Measurements from ENCODE around the gene TMEM63B.
"Not testable (repeated sequence)": the region's sequence is repeated elsewhere in the genome, so short reads cannot be mapped to it uniquely, and the experiment has no call there.

Gene TMEM63B

DNA sequence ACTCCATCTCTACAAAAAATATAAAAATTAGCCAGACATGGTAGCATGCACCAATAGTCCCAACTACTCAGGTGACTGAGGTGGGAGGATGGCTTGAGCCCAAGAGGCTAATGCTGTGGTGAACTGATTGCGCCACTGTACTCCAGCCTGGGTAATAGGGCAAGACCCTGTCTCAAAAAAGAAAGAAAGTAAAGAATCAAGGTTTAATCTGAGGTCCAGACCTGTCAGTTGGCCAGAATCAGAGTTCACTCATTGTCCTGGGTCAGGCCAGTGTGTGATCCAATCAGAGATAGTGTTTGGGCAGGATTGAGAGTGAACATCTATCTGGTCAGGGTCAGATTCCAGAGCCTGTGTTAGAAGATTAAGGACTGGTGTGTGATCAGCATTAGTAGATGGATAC is 15.5 kb downstream of the TMEM63B start:
- no peak for DNase-seq (ENCODE audit: low read depth in 2 of 2, low spot score in 1 of 2)

DNA sequence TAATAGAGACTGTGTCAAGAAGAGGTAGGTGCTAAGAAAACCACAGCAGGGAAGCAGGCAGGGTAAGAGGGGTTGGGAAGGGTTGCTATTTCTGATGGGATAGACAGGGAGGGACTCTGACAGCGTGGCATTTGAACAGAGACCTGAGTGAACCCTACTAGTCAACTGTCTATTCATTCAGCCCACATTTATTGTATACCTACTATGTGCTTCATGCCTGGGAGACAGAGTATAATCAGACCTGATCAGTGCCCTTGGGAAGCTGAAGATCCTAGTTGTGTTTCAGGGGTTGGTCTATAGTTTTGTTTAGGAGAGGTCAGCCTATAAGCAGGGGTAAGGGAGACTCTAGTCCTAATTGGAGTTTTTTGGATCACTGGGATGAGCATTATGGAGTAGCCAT is 16.4 kb downstream of the TMEM63B start:
- no peak for DNase-seq (ENCODE audit: low read depth in 2 of 2, low spot score in 1 of 2)

DNA sequence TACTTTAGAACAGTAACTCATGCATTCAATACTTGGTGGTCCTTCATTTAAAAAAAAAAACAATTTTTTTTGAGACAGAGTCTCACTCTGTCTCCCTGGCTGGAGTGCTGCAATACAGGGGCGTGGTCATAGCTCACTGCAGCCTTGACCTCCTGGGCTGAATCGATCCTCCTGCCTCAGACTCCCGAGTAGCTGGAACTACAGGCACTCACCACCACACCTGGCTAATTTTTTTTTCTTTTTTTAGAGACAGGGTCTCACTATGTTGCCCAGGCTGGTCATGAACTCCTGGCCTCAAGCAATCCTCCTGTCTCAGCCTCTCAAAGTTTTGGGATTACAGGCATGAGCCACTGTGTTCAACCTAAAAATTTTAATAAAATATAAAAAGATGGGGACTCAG is 17.2 kb downstream of the TMEM63B start:
- not testable (repeated sequence) for DNase-seq (ENCODE audit: low read depth in 2 of 2, low spot score in 1 of 2)

DNA sequence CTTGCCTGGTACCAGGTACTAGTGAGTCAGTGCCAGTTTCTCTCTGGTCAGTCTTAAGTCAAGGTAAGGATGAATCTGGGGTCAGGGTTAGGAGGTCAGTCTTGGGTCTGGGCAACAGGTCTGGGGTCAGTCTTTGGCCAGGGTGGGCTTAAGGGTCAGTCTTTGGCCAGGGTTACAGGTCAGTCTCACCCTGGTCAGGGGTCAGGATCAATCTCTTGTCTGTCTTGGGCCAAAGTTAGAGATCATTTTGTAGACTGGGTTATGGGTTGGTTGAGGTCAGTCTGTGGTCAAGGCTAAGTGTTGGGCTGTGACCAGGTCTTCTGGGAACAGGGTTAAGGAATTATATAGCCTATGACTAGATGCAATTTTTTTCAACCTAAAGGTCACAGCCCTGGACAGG is 18.5 kb downstream of the TMEM63B start:
- DNase-seq (ENCODE audit: low read depth in 2 of 2, low spot score in 1 of 2): no peak

DNA sequence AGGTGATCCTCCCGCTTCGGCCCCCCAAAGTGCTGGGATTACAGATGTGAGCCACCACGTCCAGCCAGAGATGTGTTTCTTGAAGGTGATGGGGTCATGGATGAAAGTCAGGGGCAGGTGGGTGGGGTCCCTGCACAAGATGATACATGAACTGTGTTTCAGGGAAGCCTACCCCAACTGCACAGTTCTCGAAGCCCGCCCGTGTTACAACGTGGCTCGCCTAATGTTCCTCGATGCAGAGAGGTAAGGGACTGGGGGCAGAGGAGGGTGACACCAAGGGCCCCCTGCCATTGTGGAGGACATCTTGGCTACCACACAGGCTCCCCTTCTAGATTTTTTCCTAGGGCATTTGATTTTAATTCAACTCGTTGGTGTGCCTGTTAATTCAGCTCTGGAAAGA is 19.3 kb downstream of the TMEM63B start:
- no peak for DNase-seq (ENCODE audit: low read depth in 2 of 2, low spot score in 1 of 2)

DNA sequence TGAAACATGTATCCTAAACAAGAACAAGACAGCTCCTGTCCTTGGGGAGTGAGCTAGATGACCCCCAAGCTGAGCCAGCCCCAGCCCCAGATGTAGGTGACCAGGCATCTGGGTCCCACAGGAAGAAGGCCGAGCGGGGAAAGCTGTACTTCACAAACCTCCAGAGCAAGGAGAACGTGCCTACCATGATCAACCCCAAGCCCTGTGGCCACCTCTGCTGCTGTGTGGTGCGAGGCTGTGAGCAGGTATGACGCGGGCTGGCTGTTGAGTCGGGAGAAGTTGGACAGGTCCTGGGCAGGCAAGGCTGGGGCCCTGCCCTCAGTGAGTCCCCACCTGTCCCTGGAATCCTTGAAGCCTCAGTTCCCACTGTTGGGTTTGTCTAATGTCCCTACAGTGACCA is 19.9 kb downstream of the TMEM63B start:
- DNase-seq (ENCODE audit: low read depth in 2 of 2, low spot score in 1 of 2): no peak

DNA sequence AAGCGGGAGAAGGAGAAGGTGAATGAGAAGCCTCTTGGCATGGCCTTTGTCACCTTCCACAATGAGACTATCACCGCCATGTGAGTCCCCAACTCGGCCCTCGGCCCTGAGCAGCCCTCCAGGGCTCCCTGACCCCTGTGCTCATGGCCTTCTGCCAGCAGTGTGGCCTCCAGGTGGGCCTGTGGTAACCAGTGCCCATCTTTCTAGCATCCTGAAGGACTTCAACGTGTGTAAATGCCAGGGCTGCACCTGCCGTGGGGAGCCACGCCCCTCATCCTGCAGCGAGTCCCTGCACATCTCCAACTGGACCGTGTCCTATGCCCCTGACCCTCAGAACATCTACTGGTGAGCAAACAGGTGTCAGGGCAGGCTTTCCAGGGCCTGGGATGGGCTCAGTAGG is 21.0 kb downstream of the TMEM63B start:
- DNase-seq (ENCODE audit: low read depth in 2 of 2, low spot score in 1 of 2): no peak

DNA sequence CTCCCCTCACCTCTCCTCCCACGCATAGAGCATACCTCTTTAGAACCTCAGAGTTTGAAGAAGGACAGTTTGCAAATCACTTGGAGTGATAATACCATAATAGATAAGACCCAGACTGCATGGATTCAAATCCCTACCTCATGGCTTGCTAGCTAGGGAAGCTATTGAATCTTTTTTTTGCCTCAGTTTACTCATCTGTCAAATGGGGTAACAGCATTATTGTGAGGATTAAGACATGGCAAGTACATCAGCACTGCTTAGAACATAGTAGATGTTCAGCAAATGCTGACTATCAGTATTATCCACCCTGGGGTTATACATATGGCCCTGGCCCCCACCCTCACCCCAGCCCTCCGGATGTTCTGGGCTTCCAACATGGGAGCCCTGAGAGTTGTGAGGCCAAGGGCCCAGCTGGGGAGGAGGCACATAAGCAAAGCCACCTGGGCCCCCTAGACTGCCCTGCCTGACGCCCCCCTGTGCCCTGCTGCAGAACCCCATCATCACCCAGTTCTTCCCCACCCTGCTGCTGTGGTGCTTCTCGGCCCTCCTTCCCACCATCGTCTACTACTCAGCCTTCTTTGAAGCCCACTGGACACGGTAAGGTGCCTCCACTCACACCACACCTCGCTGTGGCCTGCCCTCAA is 22.1 kb downstream of the TMEM63B start:
- DNase-seq (ENCODE audit: low read depth in 2 of 2, low spot score in 1 of 2): no peak

DNA sequence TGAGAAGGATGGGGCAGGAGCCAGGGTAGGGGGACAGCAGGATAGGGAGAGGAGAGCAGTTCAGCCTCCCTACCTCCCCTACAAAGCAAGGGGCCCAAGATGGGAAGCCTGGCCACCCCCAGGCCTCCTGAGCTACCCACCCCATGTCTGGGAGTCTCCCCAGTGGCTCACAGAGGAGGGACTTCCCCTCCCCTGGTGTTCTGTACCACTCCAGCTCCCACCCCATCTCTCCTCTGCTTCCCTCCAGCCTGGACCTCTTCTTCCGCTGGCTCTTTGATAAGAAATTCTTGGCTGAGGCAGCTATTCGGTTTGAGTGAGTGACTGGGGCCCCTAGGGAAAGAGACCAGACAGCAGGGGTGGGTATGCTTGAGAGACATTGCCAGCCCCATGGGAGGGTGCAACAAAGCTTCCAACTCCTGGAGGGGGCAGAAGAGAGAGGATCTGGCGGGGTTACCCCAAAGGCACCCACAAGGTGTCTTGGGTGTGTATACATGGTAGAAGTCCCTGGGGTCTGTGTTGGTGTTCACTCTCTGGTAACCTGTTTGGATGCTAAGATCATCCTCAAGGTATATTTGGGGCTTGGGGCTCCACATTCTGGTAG is 23.1 kb downstream of the TMEM63B start:
- no peak for DNase-seq (ENCODE audit: low read depth in 2 of 2, low spot score in 1 of 2)

DNA sequence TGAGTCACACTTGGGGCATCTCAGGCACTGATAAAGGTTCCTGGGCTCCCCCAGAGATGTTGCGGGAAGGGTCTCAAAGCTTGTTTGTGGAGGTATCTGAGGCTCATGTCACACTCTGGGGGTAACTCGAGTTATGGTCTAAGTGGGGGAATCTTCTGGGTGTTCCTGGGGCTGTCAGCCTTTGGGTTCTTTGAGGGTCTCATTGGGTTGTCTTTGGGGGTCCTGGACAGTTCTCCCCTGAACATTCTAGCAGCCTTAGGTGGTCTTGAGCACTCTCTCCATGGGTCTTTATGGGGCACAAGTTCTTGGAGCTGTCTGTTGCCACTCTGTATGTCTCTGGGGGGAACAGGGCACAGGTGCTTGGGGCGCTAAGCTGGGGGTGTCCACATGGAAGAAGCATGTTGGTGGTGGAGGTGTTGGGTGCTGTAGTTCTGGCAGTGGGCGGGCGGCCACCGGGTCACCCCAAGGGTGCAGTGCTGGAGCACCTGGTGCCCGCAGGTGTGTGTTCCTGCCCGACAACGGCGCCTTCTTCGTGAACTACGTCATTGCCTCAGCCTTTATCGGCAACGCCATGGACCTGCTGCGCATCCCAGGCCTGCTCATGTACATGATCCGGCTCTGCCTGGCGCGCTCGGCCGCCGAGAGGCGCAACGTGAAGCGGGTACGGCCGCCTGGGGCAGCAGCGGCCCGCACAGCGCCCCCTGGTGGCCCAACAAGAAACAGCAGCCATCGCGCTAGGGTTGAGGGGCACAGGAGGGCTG is 24.2 kb downstream of the TMEM63B start:
- DNase-seq (ENCODE audit: low read depth in 2 of 2, low spot score in 1 of 2): peak; percentile 61 to 65

DNA sequence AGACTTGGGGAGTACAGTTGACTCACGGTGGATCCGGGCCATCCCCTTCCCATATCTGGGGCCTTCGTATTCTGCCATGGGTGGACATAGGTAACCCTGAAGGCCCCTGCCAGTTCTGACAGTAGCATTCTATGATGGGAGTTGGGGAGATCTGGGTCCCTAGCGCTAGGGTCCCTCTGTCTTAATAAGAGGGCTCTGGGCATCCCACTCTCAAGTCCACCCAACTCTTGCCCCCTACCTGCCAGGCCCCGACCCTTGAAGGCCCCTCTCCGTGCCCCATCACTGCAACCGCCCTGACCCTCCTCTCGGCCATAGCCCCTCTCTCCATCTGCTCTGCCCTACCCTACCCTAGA is 24.7 kb downstream of the TMEM63B start:
- no peak for DNase-seq (ENCODE audit: low read depth in 2 of 2, low spot score in 1 of 2)

DNA sequence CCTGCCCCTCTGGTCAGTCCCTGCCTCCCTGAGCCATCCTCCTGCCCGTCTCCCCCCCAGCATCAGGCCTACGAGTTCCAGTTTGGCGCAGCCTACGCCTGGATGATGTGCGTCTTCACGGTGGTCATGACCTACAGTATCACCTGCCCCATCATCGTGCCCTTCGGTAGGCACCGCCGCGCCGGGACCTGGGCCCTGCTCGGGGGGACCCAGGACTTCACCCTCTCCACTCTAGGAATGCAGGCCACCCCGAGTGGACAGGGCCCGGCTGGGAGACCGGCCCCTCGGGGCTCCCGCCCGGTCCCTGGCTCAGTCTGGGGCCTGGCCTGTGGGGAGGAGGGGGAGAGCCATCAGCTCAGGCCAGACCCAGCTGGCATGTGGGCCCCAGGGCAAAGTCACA is 25.2 kb downstream of the TMEM63B start:
- no peak for DNase-seq (ENCODE audit: low read depth in 2 of 2, low spot score in 1 of 2)

DNA sequence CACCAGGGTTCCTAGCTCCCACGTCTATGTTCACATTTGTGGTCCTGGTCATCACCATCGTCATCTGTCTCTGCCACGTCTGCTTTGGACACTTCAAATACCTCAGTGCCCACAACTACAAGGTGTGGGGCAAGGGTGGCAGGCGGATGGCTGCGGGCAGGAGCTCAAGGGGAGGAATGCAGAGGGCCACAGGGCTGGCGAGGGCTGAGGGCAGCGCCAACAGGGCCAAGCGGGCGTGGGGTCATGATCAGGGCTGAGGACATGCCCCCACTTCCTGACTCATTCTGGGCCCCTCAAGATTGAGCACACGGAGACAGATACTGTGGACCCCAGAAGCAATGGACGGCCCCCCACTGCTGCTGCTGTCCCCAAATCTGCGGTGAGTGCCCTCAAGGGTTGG is 26.7 kb downstream of the TMEM63B start:
- DNase-seq (ENCODE audit: low read depth in 2 of 2, low spot score in 1 of 2): no peak

DNA sequence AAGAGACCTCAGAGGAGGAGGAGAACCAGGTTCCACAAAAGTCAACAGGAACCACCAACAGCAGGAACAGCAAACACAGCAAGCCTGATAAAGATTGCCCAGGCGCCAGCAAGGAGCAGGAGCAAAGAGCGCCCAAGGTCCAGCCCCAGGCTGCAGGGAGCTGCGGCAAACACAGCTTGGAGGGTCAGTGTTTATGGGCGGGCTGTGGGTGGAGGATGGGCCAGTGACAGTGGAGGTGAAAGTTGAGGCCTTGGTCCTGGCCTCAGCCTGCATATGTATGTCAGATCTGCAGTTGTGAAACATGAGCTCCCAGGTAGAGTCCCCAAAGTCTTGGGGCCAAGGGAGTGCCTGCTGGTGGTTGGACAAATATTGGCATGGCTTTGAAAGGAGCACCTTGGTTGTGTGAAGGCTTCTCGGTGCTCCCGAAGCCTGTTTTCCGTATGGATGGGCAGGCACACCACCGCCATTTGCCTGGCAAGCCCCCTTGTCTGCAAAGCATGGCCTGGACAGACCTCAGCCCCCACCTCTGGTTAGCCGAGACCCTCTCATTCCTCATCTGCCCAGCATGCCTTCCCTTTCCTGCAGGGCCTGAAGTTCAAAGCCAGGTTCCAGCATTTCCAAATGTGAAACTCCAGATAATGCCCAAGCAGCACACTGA is 29.3 kb downstream of the TMEM63B start:
- DNase-seq (ENCODE audit: low read depth in 2 of 2, low spot score in 1 of 2): no peak

DNA sequence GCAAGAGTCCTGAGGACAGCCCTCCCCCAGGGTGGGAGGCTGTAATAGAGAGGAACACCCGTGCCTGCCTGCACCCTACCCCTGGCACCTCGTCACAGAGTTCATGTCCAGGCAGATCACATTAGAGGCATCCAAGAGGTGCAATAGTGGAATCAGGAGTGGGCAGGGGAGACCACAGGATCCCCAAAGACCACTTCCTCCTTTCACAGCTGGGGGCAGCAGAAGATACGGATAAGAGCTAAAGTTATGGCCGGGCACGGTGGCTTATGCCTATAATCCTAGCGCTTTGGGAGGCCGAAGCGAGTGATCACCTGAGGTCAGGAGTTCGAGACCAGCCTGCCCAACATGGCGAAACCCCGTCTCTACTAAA is 29.8 kb downstream of the TMEM63B start:
- no peak for DNase-seq (ENCODE audit: low read depth in 2 of 2, low spot score in 1 of 2)

DNA sequence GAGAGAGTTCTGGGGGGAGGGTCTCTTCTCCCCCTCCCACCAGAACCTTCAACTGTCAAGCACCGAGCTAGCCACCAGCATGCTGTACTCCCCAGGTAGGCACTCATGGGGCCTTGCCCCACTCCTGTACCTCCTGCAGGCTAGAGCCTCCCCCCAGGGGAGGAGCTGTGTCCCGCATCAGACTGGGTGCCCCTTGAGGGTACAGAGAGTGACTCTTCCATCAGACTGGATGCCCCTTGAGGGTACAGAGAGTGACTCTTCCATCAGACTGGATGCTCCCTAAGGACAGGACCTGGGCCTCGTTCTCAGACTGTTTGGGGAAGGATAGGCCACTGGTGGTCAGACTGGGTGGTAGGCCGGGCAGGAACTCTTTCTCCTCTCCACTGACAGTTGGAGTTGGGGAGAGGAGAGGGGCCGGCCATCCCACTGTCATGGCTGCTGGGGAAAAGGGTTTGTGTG is 31.4 kb downstream of the TMEM63B start, which contains the start of gene CAPN11:
CAPN11 (plus strand) TSS at position 51 of the 459 bp plus-strand sequence; CDS start at position 80, 29 bp downstream.
- no peak for DNase-seq (ENCODE audit: low read depth in 2 of 2, low spot score in 1 of 2)

DNA sequence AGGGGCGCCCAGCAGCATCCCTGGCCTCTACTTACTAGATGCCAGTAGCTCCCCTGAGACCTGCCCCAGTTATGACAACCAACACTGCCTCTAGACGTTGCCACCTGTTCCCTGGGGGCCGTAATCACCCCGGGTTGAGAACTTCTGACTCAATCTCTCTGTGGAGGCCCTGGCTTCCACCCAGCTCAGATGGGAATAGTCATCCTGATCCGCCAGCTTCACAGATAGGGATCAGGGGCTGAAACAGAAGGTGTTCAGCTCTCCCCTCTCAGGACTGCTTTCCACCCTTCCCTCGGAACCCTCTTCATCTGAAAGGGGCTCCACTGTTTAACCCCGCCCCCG is 34.6 kb downstream of the TMEM63B start:
- no peak for DNase-seq (ENCODE audit: low read depth in 2 of 2, low spot score in 1 of 2)

DNA sequence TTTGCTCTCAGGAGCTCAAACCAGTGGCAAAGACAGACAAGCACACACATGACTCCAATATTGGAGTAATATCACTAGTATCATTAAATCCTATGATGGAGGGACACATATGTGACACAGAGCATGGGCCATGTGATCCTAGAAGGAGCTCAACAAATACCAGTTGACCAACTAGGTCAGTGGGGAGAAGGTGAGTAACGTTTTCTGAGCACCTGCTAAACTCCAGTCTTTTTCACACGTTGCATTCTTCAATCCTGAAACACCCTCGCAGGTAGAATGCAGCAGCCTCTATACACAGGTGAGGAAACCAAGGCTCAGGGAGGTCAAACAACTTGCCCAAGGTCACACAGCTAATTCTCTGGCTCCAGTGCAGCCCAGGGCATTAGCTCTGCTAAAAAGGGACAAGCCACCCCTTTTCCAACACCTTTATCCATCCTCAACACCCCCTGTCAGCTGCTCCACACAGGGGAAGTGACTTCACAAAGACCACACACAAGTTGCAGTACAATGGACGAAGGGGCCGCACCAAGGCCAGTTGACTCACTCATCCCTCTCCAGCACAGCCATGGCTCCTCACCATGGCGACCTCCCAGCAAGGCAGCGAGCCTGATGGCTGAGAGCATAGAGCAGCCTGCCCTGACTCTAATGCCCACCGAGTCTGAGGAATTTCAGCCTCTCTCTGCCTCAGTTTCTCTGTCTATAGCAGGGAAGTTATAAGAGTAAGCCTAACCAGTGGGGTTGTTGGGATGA is 35.7 kb downstream of the TMEM63B start:
- no peak for DNase-seq (ENCODE audit: low read depth in 2 of 2, low spot score in 1 of 2)

DNA sequence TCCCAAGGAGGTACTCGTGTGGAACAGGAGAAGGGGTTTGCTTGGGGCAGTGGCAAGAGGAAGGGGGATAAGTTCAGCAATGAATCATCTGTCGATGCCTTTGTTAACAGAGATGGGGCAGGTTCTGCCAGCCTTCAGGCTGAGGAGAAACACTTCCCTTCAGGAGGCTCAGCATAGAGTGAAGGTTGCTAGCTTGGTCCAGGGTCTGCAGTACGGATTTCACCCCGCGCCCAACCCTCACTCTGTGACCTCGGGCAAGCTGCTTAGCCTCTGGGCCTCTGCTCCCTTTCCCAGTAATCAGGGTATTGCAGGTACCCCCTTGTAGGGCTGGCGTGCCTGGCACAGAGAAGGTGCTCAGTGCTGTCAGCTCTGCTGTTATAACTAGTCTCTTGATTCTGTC is 38.8 kb downstream of the TMEM63B start:
- DNase-seq (ENCODE audit: low read depth in 2 of 2, low spot score in 1 of 2): no peak

DNA sequence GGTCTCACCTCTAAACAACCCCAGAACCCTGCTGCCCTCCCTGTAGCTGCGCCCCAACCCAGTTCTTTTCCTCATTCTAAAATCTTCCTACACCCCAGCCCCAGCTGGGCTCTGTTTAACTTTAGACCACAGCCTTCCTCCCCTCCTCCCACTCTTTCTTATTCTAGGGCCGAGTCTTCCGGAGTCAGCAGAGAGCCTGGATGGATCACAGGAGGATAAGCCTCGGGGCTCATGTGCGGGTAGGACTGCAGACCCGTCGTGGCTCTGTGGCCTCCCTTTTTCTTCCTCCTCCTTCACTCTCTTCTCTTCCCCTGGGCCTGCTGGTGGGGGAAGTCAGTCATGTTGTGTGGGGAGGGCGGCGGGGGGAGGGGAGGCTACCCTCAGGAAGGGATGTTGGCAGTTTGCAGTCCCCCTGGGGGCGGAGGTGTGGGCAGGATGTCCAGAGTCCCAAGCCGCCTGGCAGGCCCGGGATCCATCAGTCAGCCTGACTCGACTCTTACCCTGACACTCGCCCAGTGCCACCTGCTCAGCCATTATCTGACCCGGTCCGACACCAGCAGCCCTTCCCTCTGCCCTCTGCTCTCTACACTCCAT is 39.3 kb downstream of the TMEM63B start:
- no peak for DNase-seq (ENCODE audit: low read depth in 2 of 2, low spot score in 1 of 2)

DNA sequence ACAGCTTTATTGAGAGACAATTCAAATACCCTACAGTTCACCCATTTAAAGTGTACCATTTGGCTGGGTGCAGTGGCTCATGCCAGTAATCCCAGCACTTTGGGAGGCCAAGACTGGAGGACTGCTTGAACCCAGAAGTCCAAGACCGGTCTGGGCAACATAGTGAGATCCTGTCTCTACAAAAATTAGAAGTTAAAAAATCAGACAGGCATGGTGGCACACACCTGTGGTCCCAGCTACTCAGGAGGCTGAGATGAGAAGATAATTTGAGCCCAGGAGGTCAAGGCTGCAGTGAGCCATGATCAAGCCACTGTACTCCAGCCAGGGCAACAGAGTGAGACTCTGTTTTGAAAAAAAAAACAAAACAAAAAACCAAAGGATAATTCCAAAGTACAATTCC is 40.2 kb downstream of the TMEM63B start:
- no peak for DNase-seq (ENCODE audit: low read depth in 2 of 2, low spot score in 1 of 2)
